T-cell (primary cell): Measurements from ENCODE around the gene DCP1A. TPM values are rescaled to one million over a fixed set of nuclear protein-coding genes. Genes with fewer than 3 reads are reported as not detected.
A peak's percentile ranks its signal among the peaks of the same experiment; 100 is the strongest.

Experiments
- ATAC-seq, 4 experiments: fragments of 200-7000 bp in 3 of 4; fragments of 150-1000 bp in 1 of 4; cut with Tn5 transposase; replicated peaks in 1 of 4; 1 replicate in 3 of 4; 2 replicates in 1 of 4; pipeline ENCODE4 v1.10.0; 2021; ENCODE audit warnings: moderate library complexity in 3 of 4, mild to moderate bottlenecking in 2 of 4, moderate number of reproducible peaks in 1 of 4
- CTCF ChIA-PET, 2 donors: fragments of 300-600 bp; sonication (Branson Sonifier 250); formaldehyde crosslinking; loops; one replicate each; lab custom pipeline; 2022; ENCODE audit warnings: antibody characterized with exemption in 2 of 2; lab: Charles Lee
- POLR2A ChIA-PET, 2 donors: fragments of 300-600 bp; sonication (Branson Sonifier 250); formaldehyde crosslinking; loops; one replicate each; lab custom pipeline; 2022; ENCODE audit warnings: antibody characterized with exemption in 2 of 2; lab: Charles Lee
- DNase-seq, 35 experiments: peaks; one replicate each; pipeline versions ENCODE4 v3.0.0 to v3.0.0-alpha.2; 2013 to 2023
- H3K27ac ChIP-seq: one replicate; pipeline ENCODE4 v1.5.1; 2013; ENCODE audit warnings: low read length
- H3K27me3 ChIP-seq, 2 experiments: replicated peaks in 1 of 2; 1 replicate in 1 of 2; 2 replicates in 1 of 2; pipeline versions ENCODE4 v1.6.1 to v1.7.0; 2013; ENCODE audit warnings: low read length in 1 of 2, mixed read lengths in 1 of 2; ENCODE audit not compliant: control insufficient read depth in 2 of 2, insufficient read depth in 2 of 2; ENCODE audit errors: extremely low read depth in 1 of 2
- H3K36me3 ChIP-seq, 2 donors: 1 replicate in 1 of 2; 2 replicates in 1 of 2; pipeline versions ENCODE4 v1.6.1 to v1.7.0; 2013; ENCODE audit warnings: low read length in 1 of 2; ENCODE audit not compliant: control insufficient read depth in 2 of 2, insufficient read depth in 1 of 2; ENCODE audit errors: extremely low read depth in 1 of 2
- H3K4me1 ChIP-seq, 2 experiments: 1 replicate in 1 of 2; 2 replicates in 1 of 2; pipeline versions ENCODE4 v1.6.1 to v1.7.0; 2013; ENCODE audit warnings: low read length in 2 of 2, mixed read lengths in 1 of 2; ENCODE audit not compliant: insufficient read depth in 2 of 2, control insufficient read depth in 1 of 2; ENCODE audit errors: extremely low read depth in 1 of 2
- H3K4me3 ChIP-seq, 2 donors: 1 replicate in 1 of 2; 2 replicates in 1 of 2; pipeline versions ENCODE4 v1.5.1 to v1.7.0; 2013; ENCODE audit warnings: mild to moderate bottlenecking in 2 of 2, low read length in 1 of 2, moderate library complexity in 1 of 2; ENCODE audit not compliant: control insufficient read depth in 1 of 2; ENCODE audit errors: extremely low read depth in 1 of 2
- H3K9me3 ChIP-seq: 2 replicates; pipeline ENCODE4 v1.7.0; 2013
- H3K27ac Mint-ChIP-seq, 2 donors: one replicate each; pipeline ENCODE4 v1.8.0; 2020 to 2021; ENCODE audit warnings: mild to moderate bottlenecking in 2 of 2, mixed read lengths in 2 of 2
- H3K27me3 Mint-ChIP-seq, 2 donors: one replicate each; pipeline ENCODE4 v1.8.0; 2021 to 2022; ENCODE audit warnings: mixed read lengths in 2 of 2
- H3K36me3 Mint-ChIP-seq: one replicate; pipeline ENCODE4 v1.8.0; 2021; ENCODE audit warnings: mixed read lengths
- H3K4me1 Mint-ChIP-seq, 3 donors: one replicate each; pipeline ENCODE4 v1.8.0; 2020 to 2022; ENCODE audit warnings: mixed read lengths in 3 of 3, mild to moderate bottlenecking in 1 of 3
- H3K4me3 Mint-ChIP-seq, 3 donors: one replicate each; pipeline ENCODE4 v1.8.0; 2020 to 2022; ENCODE audit warnings: mild to moderate bottlenecking in 3 of 3, mixed read lengths in 3 of 3, moderate library complexity in 3 of 3
- H3K9me3 Mint-ChIP-seq, 3 donors: one replicate each; pipeline ENCODE4 v1.8.0; 2020 to 2022; ENCODE audit warnings: mixed read lengths in 3 of 3
- WGBS: methylation state at CpG from one replicate; pipeline ENCODE4 v1.1.5; 2013; ENCODE audit warnings: missing lambda C conversion rate; ENCODE audit not compliant: insufficient coverage; 5-methylcytosine and 5-hydroxymethylcytosine counted together
- total RNA-seq, 35 experiments: library from RNA in 6 of 35; stranded (reverse) in 6 of 35; fragments of 120-200 nt in 1 of 35; gene quantifications; one replicate each; pipeline versions ENCODE4 v1.2.1 to v1.2.4 and lab custom pipeline; 2013 to 2026

The DCP1A gene
- total RNA-seq, 5 donors from 2014 or later (not counting 1 experiment from before 2014, with no cell fraction given), result 32.2 to 44.2 (median 39.7) TPM

DNA sequence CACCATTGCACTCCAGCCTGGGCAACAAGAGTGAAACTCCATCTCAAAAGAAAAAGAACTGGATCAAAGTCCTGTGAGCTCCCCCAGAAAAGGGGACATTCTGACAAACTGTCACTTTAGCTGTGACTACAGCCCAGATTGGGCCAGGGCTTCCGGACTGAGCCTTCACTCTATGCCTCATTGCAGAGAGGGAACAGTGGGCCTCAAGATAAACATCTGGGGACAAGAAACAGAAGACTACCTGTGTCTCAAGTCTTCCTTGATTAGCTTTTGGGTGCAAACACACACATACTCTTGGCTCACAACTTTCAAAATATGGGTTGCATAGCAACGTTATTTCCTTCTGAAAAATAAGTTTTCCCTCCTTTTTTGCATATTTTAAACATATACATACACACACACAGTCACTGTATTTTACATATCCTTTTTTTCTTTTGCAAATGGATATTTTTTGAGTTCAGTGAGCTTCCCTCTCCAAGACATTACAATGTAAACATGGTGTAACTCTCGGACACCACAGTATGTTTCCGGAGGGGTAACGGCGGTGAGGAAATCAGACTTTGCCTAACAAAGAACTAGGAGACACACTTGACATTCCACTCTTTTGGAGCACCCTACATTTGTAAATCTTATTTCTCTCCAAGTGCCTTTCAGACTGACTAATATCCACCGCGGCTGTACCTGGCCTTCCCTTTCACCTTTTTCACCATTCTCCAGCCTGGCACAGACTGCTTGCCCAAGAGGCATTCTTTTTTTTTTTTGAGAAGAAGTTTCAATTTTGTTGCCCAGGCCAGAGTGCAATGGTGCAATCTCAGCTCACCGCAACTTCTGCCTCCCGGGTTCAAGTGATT lies 95.0 kb downstream of the DCP1A start:
- no peaks in the 10 kb centered on the region for H3K27me3 Mint-ChIP-seq
- no peaks in the 10 kb centered on the region for H3K36me3 ChIP-seq
- no peaks in the 10 kb centered on the region for H3K27me3 ChIP-seq
- H3K9me3 Mint-ChIP-seq, result no peaks in the 10 kb centered on the region
- 35% methylated on average over 3 of the region's 10 CpGs for WGBS
- no peaks in the 10 kb centered on the region for H3K9me3 ChIP-seq
- peak overlapping the region; percentile 31 to 58 for H3K27ac Mint-ChIP-seq
- H3K27ac ChIP-seq, result peak overlapping the region; percentile 23
- H3K4me3 Mint-ChIP-seq, result peak overlapping the region in 2 of 3 donors; percentile 25 to 92
- peak overlapping the region in 1 of 2 donors; percentile 15 for H3K4me3 ChIP-seq
- ATAC-seq (no peak), DNase-seq (no peak)
- CTCF ChIA-PET, result no interaction called here
- H3K36me3 Mint-ChIP-seq, result peaks cover 7% of the 10 kb centered on the region
- POLR2A ChIA-PET, result interaction anchor here in 1 of 2 donors (0.6 kb wide), 1 partner anchor 54 kb away, joined by 7 read pairs; no protein-coding TSS in a partner anchor
- H3K4me1 Mint-ChIP-seq, result peaks cover 63 to 72% (median 64%) of the 10 kb centered on the region in 3 donors
- H3K4me1 ChIP-seq, result peaks cover 23 to 58% of the 10 kb centered on the region in 2 experiments

- Histone ChIP-seq H3K36me3 (no peaks in the 10 kb centered on the region), H3K27ac (peak overlapping the region; percentile 32), H3K4me1 (peaks cover 23 to 55% of the 10 kb centered on the region in 2 experiments), H3K27me3 (no peaks in the 10 kb centered on the region), H3K9me3 (no peaks in the 10 kb centered on the region), H3K4me3 (peak overlapping the region in 1 of 2 donors; percentile 32)
- H3K4me1 Mint-ChIP-seq, result peaks cover 66 to 76% (median 70%) of the 10 kb centered on the region in 3 donors
- no peaks in the 10 kb centered on the region for H3K9me3 Mint-ChIP-seq
- no peak overlapping the region for H3K27ac Mint-ChIP-seq
- H3K27me3 Mint-ChIP-seq, result no peaks in the 10 kb centered on the region
- H3K4me3 Mint-ChIP-seq, result peak overlapping the region in 1 of 3 donors; percentile 18
- 94% methylated on average over 4 of the region's 4 CpGs for WGBS
- H3K36me3 Mint-ChIP-seq, result peaks cover 10% of the 10 kb centered on the region
- ChIA-PET CTCF (interaction anchor here in 1 of 2 donors (0.5 kb wide), 1 partner anchor 192 kb away, joined by 3 read pairs; no protein-coding TSS in a partner anchor), POLR2A (interaction anchor here in 1 of 2 donors (0.6 kb wide), 1 partner anchor 567 kb away, joined by 8 read pairs; no protein-coding TSS in a partner anchor)
- ATAC-seq, result no peak
- no peak for DNase-seq
These were observed 96.3 kb downstream of the DCP1A start for GRCh38 chr3:53250881-53251605.

DNA sequence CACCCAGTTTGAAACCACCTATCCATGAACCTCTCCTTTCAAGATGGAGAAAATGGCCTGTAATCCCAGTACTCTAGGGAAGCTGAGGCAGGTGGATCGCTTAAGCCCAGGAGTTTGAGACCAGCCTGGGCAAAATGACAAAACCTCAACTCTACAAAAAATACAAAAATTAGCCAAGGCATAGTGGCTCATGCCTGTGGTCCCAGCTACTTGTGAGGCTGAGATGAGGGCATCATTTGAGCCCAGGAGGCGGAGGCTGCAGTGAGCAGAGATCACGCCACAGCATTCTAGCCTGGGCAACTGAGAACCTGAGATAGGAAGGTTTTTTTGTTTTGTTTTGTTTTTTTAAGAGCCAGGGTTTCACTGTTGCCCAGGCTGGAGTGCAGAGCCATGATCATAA lies 96.9 kb downstream of the DCP1A start:
- no peaks in the 10 kb centered on the region for H3K9me3 Mint-ChIP-seq
- H3K4me1 Mint-ChIP-seq, result peaks cover 66 to 76% (median 73%) of the 10 kb centered on the region in 3 donors
- POLR2A ChIA-PET, result no interaction called here
- H3K27ac ChIP-seq, result peak overlapping the region; percentile 21
- H3K27ac Mint-ChIP-seq, result no peak overlapping the region
- DNase-seq, result no peak
- ATAC-seq, result no peak
- 95% methylated on average over 2 of the region's 3 CpGs for WGBS
- no peak overlapping the region for H3K4me3 Mint-ChIP-seq
- H3K4me3 ChIP-seq, result peak overlapping the region in 1 of 2 donors; percentile 25
- H3K27me3 Mint-ChIP-seq, result no peaks in the 10 kb centered on the region
- no peaks in the 10 kb centered on the region for H3K9me3 ChIP-seq
- CTCF ChIA-PET, result interaction anchor here in 1 of 2 donors (0.5 kb wide), 1 partner anchor 191 kb away, joined by 3 read pairs; no protein-coding TSS in a partner anchor
- H3K4me1 ChIP-seq, result peaks cover 23 to 53% of the 10 kb centered on the region in 2 experiments
- H3K36me3 Mint-ChIP-seq, result peaks cover 11% of the 10 kb centered on the region
- no peaks in the 10 kb centered on the region for H3K36me3 ChIP-seq
- no peaks in the 10 kb centered on the region for H3K27me3 ChIP-seq

- no peak overlapping the region for H3K4me3 Mint-ChIP-seq
- ChIA-PET CTCF (no interaction called here), POLR2A (interaction anchor here in 1 of 2 donors (0.6 kb wide), 1 partner anchor 25 kb away, joined by 6 read pairs; no protein-coding TSS in a partner anchor)
- WGBS, result 88% methylated on average over 2 of the region's 6 CpGs
- H3K4me1 Mint-ChIP-seq, result peaks cover 56 to 64% (median 56%) of the 10 kb centered on the region in 3 donors
- DNase-seq, result no peak
- no peaks in the 10 kb centered on the region for H3K9me3 Mint-ChIP-seq
- ATAC-seq, result no peak
- peaks cover 13% of the 10 kb centered on the region for H3K36me3 Mint-ChIP-seq
- Histone ChIP-seq H3K27ac (no peak overlapping the region), H3K36me3 (peaks cover 0 to 7% of the 10 kb centered on the region in 2 donors), H3K27me3 (no peaks in the 10 kb centered on the region), H3K4me3 (no peak overlapping the region), H3K4me1 (peaks cover 16 to 45% of the 10 kb centered on the region in 2 experiments), H3K9me3 (no peaks in the 10 kb centered on the region)
- no peaks in the 10 kb centered on the region for H3K27me3 Mint-ChIP-seq
- no peak overlapping the region for H3K27ac Mint-ChIP-seq
These were observed 99.2 kb downstream of the DCP1A start for GRCh38 chr3:53248161-53248560.

DNA sequence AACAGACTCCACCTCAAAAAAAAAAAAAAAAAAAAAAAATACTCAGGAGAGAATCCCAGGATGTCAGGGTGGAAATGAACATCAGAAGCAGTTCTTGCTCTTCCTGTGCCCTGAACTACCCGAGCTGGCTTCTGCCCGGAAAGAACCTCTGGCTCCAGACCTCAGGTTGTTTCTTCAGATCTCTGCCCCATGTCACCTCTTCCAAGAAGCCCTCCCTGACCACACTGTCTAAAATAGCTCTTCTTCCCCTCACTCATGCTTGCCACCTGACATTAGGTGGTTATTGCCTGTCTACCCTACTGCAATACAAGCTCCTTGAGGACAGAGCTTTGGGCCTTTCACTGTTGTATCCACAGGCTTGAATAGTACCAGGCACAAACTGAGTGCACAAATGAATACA lies 99.7 kb downstream of the DCP1A start:
- Histone ChIP-seq H3K4me1 (peaks cover 15 to 42% of the 10 kb centered on the region in 2 experiments), H3K36me3 (peaks cover 0 to 7% of the 10 kb centered on the region in 2 donors), H3K4me3 (no peak overlapping the region), H3K9me3 (no peaks in the 10 kb centered on the region), H3K27me3 (no peaks in the 10 kb centered on the region), H3K27ac (no peak overlapping the region)
- ChIA-PET POLR2A (interaction anchor here in 1 of 2 donors (0.6 to 0.7 kb wide), 2 partner anchors 24 to 455 kb away, joined by 6 read pairs; no protein-coding TSS in a partner anchor), CTCF (interaction anchor here in 1 of 2 donors (0.6 kb wide), 1 partner anchor 11 kb away, joined by 3 read pairs; no protein-coding TSS in a partner anchor)
- no peak for ATAC-seq
- Mint-ChIP-seq H3K4me1 (peaks cover 51 to 59% (median 52%) of the 10 kb centered on the region in 3 donors), H3K9me3 (no peaks in the 10 kb centered on the region), H3K27me3 (no peaks in the 10 kb centered on the region), H3K36me3 (peaks cover 13% of the 10 kb centered on the region), H3K27ac (no peak overlapping the region), H3K4me3 (no peak overlapping the region)
- DNase-seq, result no peak
- 47% methylated on average over 2 of the region's 2 CpGs for WGBS

DNA sequence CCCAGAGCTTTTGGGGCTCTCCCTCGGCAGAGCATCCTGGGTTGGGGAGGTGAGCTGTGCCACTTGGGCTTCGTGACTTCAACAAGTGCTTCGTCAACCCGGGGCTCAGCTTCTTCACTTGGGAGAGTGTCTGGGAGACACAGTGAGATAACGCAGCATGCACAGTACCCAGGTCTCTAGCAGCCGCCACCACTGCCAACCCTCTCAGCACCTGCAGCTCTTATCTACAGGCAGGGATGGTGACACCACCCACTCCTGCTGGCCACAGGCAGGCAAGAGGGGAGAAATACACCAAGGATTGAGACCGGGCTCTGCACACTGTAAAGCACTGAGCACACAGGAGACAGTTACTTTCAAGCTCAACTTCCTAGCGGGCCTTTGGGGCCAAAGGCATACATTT lies 103.1 kb downstream of the DCP1A start:
- Histone ChIP-seq H3K27ac (no peak overlapping the region), H3K9me3 (no peaks in the 10 kb centered on the region), H3K4me1 (peaks cover 3 to 17% of the 10 kb centered on the region in 2 experiments), H3K36me3 (peaks cover 14 to 36% of the 10 kb centered on the region in 2 donors), H3K27me3 (no peaks in the 10 kb centered on the region), H3K4me3 (no peak overlapping the region)
- H3K4me3 Mint-ChIP-seq, result no peak overlapping the region
- no peak overlapping the region for H3K27ac Mint-ChIP-seq
- H3K36me3 Mint-ChIP-seq, result peaks cover 9% of the 10 kb centered on the region
- CTCF ChIA-PET, result no interaction called here
- 79% methylated on average over 8 of the region's 8 CpGs for WGBS
- no peaks in the 10 kb centered on the region for H3K9me3 Mint-ChIP-seq
- ATAC-seq (no peak), DNase-seq (no peak)
- H3K4me1 Mint-ChIP-seq, result peaks cover 22 to 25% (median 22%) of the 10 kb centered on the region in 3 donors
- no peaks in the 10 kb centered on the region for H3K27me3 Mint-ChIP-seq
- POLR2A ChIA-PET, result no interaction called here
